Endometrial microvascular endothelial cells (primary cell): Measurements from ENCODE around the gene SLCO1C1. TPM values are rescaled to one million over a fixed set of nuclear protein-coding genes. Genes with fewer than 3 reads are reported as not detected.
"Not testable (repeated sequence)": the region's sequence is repeated elsewhere in the genome, so short reads cannot be mapped to it uniquely, and the experiment has no call there.

Source experiments
- in situ Hi-C: cut with HindIII; loops from 2 replicates; pipeline ENCODE4 v1.10.0; 2017; ENCODE audit warnings: low sequenced_read_pairs, low pct_unique_long_range_greater_than_20kb; ENCODE audit errors: inconsistent ontology term
- total RNA-seq: library from RNA; depleted of rRNA; stranded (reverse); fragments of >200 nt; gene quantifications from one replicate; pipeline ENCODE4 v1.2.3, GENCODE V29; 2015; ENCODE audit errors: inconsistent ontology term

The SLCO1C1 gene
- total RNA-seq, 1 donor from 2014 or later, result not detected

DNA sequence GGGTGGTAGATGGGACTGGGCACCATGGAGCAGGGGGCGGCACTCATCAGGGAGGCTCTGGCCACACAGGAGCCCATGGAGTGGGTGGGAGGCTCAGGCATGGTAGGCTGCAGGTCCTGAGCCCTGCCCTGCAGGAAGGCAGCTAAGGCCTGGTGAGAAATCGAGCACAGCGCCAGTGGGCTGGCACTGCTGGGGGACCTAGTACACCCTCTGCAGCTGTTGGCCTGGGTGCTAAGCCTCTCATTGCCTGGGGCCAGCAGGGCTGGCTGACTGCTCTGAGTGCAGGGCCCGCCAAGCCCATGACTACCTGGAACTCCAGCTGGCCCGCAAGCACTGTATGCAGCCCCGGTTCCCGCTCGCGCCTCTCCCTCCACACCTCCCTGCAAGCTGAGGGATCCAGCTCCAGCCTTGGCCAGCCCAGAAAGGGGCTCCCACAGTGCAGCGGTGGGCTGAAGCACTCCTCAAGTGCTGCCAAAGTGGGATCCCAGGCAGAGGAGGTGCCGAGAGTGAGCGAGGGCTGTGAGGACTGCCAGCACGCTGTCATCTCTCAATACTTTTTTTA lies 88.7 kb downstream of the SLCO1C1 start:
- in situ Hi-C loops, result not testable (repeated sequence)

DNA sequence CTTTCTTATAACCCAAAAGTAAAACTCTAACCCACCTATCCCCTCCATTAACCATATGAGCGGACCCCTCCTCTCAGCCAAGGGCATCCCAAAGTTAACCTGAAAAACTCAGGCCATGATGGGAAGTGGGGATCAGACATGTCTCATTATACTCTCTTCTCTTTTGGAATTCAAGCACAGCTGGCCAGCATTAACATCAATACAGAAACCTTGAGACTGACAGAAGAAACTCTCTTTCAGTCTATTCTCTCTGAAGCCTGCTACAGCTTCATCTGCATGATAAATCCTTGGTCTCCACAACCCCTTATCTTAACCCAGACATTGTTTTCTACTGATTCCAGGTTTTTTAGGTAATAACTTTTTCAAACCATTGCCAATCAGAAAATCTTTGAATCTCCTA lies 97.8 kb downstream of the SLCO1C1 start:
- in situ Hi-C loops, result no loop called here

DNA sequence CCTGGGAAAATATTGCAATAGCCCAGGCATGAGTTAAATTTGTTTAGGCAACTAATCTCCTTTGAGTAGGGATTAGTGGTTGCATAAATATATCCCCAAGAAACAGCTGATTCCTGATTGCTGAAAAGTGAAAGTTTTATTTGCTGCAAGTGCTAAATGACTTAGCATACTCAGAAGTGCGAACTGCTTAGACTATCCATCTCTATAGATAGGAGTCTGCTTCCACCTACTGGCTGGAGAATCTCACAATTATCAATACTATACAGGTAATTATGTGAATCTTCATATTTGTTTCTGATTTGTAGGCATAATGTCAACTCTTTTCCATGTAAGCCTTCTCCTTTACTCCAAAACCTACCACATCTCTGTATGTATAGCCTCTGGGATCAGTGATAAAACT lies 103.4 kb downstream of the SLCO1C1 start:
- in situ Hi-C loops, result no loop called here

DNA sequence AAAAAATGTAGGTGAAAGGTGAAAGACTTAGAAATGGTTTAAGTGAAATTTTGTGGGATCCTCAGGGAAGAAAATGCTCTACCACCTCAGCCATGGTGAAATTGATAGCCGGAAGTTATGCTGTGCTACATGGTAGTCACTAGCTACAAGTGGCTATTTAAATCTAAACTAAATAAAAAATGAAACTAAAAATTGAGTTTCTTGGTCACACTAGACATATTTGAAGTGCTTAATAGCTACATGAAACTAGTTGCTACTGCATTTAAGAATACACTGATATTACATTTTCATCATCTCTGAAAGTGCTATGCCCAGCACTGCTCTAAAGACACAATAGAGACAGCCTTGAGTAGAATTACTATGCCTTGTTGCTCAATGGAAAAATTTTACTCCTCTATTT lies 105.0 kb downstream of the SLCO1C1 start:
- in situ Hi-C loops, result no loop called here

DNA sequence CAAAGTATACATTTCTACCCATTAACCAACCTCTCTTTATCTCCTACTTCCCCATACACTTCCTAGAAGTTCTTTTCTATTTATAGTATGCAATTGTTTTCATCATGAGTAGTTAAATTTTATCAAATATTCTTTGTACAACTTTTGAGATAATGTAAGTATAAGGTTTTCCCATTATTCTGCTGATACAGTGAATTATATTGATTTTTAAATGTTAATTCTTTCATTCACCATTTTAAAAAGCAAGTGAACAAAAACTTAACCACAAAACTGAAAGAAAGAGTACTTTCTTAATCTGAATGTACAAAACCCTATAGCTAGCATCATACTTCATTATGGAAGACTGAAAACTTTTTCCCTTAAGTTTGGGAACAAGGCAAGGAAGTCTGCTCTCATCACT lies 105.9 kb downstream of the SLCO1C1 start:
- in situ Hi-C loops, result no loop called here

Other genes starting within 250 kb of the SLCO1C1 start
- not detected for gene SLCO1B3, start 115.4 kb downstream of the SLCO1C1 start, total RNA-seq